Measurements from ENCODE around the gene UNK.

The UNK gene

GRCh38 chr17:75785016-75785890, 647 bp downstream of the UNK start:
- TF ChIP-seq CTCF (IDR thresholded peaks at IDR 0.05; ENCODE audit: insufficient read depth, low read depth, low read length, missing control alignments), result no peak
- DNase-seq (ENCODE audit: low read depth), result peak; percentile 93
- H3K4me3 ChIP-seq (ENCODE audit: low read length), result peak overlapping the region; percentile 71

GRCh38 chr17:75791254-75791653, 6.6 kb downstream of the UNK start:
- no peak for TF ChIP-seq CTCF (IDR thresholded peaks at IDR 0.05; ENCODE audit: insufficient read depth, low read depth, low read length, missing control alignments)
- no peak for DNase-seq (ENCODE audit: low read depth)

GRCh38 chr17:75793460-75793859, 8.9 kb downstream of the UNK start:
- no peak for DNase-seq (ENCODE audit: low read depth)
- no peak for TF ChIP-seq CTCF (IDR thresholded peaks at IDR 0.05; ENCODE audit: insufficient read depth, low read depth, low read length, missing control alignments)
- no peak overlapping the region for H3K4me3 ChIP-seq (ENCODE audit: low read length)

More at GRCh38 chr17:75791254-75791653, 6.6 kb downstream of the UNK start:
- no peak overlapping the region for H3K4me3 ChIP-seq (ENCODE audit: low read length)

- TF ChIP-seq CTCF (IDR thresholded peaks at IDR 0.05; ENCODE audit: insufficient read depth, low read depth, low read length, missing control alignments), result no peak
- no peak for DNase-seq (ENCODE audit: low read depth)
Measured at GRCh38 chr17:75795820-75796607, 11.4 kb downstream of the UNK start.

GRCh38 chr17:75799402-75799801, 14.8 kb downstream of the UNK start:
- no peak for DNase-seq (ENCODE audit: low read depth)
- no peak overlapping the region for H3K4me3 ChIP-seq (ENCODE audit: low read length)
- TF ChIP-seq CTCF (IDR thresholded peaks at IDR 0.05; ENCODE audit: insufficient read depth, low read depth, low read length, missing control alignments), result no peak

More at GRCh38 chr17:75795820-75796607, 11.4 kb downstream of the UNK start:
- no peak overlapping the region for H3K4me3 ChIP-seq (ENCODE audit: low read length)

- DNase-seq (ENCODE audit: low read depth), result no peak
- H3K4me3 ChIP-seq (ENCODE audit: low read length), result no peak overlapping the region
- no peak for TF ChIP-seq CTCF (IDR thresholded peaks at IDR 0.05; ENCODE audit: insufficient read depth, low read depth, low read length, missing control alignments)
Measured at GRCh38 chr17:75803883-75804282, 19.3 kb downstream of the UNK start.
